GM12878 (cell line): ENCODE results near the gene RAC3.

ENCODE experiments used
- POLR2A ChIP-seq: IDR thresholded peaks from 2 replicates; pipeline ENCODE4 v1.6.1; 2011; ENCODE audit warnings: low read depth, mild to moderate bottlenecking, low read length
- TAF1 ChIP-seq: IDR thresholded peaks from 2 replicates; pipeline ENCODE4 v1.6.1; 2011; ENCODE audit warnings: mild to moderate bottlenecking, low read depth, low read length, borderline replicate concordance
- ZNF217 ChIP-seq: fragments of 450-650 bp; IDR thresholded peaks from 2 replicates; pipeline ENCODE4 v1.6.1; 2017; ENCODE audit warnings: antibody characterized with exemption, mild to moderate bottlenecking
- TF ChIP-seq, protein P1 (sequence below): fragments of 450-650 bp; IDR thresholded peaks from 2 replicates; pipeline ENCODE4 v1.6.1; 2018; ENCODE audit warnings: mild to moderate bottlenecking, low read depth, moderate library complexity; ENCODE audit not compliant: partially characterized antibody

DNA sequence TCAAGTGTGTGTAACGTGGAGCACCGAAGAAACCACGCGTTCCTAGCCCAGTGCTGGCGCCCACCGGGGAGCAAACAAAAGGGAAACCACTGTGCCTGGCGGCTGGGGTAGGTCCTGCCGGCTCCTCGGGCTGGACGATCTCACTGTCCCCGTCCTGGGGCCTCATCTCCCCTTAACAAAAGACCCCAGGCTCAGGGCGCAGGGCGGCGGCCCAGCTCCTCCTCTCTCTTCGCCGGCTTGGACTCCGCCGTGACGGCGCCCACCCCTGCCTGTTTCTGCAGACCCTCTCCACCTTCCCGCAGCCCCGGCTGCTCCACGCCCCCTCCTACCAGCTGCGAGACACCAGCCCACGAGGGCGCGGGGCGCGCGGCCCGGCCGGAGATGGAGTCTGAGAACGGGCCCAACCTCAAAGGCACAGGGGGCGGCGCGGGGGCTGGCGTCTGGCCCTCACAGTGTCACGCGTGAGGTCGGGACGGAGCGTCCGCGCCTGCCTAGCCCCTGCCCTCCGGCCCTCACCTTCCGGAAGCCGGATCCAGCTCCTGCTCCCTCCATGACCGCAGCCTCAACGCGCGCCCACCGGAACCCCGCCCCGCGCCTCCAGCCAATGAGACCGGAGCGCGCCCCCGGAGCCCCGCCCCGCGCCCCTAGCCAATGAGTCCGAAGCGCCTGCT is 9.0 kb upstream of the RAC3 start, which contains the start of gene CENPX:
- TF ChIP-seq ZNF217 (no peak), POLR2A (peak; percentile 82), TAF1 (peak; percentile 26; the same call in 1 of the 2 replicates)
- TF ChIP-seq, protein P1, sequence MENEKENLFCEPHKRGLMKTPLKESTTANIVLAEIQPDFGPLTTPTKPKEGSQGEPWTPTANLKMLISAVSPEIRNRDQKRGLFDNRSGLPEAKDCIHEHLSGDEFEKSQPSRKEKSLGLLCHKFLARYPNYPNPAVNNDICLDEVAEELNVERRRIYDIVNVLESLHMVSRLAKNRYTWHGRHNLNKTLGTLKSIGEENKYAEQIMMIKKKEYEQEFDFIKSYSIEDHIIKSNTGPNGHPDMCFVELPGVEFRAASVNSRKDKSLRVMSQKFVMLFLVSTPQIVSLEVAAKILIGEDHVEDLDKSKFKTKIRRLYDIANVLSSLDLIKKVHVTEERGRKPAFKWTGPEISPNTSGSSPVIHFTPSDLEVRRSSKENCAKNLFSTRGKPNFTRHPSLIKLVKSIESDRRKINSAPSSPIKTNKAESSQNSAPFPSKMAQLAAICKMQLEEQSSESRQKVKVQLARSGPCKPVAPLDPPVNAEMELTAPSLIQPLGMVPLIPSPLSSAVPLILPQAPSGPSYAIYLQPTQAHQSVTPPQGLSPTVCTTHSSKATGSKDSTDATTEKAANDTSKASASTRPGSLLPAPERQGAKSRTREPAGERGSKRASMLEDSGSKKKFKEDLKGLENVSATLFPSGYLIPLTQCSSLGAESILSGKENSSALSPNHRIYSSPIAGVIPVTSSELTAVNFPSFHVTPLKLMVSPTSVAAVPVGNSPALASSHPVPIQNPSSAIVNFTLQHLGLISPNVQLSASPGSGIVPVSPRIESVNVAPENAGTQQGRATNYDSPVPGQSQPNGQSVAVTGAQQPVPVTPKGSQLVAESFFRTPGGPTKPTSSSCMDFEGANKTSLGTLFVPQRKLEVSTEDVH = no peak
